GM19452 (cell line): ENCODE data around the gene RAB11FIP4.

Experiments used
- ATAC-seq: cut with Tn5 transposase; IDR thresholded peaks from one replicate; pipeline ENCODE4 v1.9.1; 2021; ENCODE audit not compliant: unreplicated experiment

RAB11FIP4 gene

GRCh38 chr17:31537565-31538011 lies 146.1 kb downstream of the RAB11FIP4 start:
- no peak for ATAC-seq

- no peak for ATAC-seq
Observed at GRCh38 chr17:31538080-31538762, 146.7 kb downstream of the RAB11FIP4 start.

- ATAC-seq, result no peak
Observed at GRCh38 chr17:31540602-31541307, 149.3 kb downstream of the RAB11FIP4 start.

DNA sequence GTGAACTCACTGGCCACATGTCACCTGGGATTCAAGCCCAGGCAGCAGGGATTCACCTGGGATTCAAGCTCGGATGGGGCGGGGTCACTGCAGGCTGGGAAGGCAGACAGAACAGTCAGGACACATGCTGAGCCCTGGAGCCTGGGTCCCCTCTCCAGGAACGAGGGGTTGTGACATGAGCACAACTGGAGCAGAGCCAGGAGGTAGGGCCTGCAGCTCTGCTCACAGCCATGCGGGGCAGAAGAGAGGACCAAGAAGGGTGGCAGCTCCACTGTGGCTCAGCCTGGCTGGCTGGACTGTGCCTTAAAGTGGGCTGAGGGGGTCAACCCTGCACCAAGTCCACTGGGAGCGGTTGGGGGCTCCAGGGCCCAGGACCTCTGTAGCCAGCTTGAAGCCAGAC lies 150.1 kb downstream of the RAB11FIP4 start:
- no peak for ATAC-seq

GRCh38 chr17:31544186-31544585 lies 152.7 kb downstream of the RAB11FIP4 start:
- ATAC-seq, result no peak

DNA sequence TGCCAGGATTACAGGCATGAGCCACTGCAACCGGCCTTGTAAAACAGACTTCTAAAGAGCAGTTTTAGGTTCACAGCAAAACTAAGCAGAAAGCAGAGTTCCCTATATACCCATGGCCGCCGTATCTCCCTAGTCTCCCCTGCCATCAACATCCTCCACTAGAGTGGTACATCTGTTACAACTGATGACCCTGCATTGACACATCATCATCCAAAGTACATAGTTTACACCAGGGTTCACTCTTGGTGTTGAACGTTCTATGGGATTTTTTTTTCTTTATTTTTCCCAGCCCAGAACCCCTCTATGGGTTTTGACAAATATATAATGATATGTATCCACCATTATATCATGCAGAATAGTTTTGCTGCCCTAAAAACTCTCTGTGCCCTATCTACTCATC lies 155.2 kb downstream of the RAB11FIP4 start:
- ATAC-seq, result no peak

GRCh38 chr17:31548709-31549108 lies 157.2 kb downstream of the RAB11FIP4 start:
- ATAC-seq, result no peak

DNA sequence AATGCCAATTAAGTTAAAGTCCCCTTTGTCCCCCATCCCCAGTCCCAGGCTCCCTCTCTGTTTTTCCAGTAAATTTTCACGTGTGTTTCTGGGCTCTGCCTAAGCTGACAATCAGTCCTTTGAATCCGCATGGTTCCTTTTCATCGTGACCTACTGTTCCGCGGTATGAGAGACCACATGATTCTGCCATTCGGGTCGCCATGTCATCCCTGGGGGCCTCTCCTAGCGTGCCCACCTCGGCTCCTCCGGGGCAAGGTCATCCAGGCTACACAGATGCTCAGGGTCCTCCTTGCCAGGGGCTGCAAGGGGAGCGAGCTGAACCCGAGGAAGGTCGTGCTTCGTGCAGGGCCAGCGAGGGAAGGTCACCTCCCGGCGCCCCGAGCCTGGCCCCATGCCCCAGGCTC lies 157.6 kb downstream of the RAB11FIP4 start:
- ATAC-seq, result peak; percentile 18

DNA sequence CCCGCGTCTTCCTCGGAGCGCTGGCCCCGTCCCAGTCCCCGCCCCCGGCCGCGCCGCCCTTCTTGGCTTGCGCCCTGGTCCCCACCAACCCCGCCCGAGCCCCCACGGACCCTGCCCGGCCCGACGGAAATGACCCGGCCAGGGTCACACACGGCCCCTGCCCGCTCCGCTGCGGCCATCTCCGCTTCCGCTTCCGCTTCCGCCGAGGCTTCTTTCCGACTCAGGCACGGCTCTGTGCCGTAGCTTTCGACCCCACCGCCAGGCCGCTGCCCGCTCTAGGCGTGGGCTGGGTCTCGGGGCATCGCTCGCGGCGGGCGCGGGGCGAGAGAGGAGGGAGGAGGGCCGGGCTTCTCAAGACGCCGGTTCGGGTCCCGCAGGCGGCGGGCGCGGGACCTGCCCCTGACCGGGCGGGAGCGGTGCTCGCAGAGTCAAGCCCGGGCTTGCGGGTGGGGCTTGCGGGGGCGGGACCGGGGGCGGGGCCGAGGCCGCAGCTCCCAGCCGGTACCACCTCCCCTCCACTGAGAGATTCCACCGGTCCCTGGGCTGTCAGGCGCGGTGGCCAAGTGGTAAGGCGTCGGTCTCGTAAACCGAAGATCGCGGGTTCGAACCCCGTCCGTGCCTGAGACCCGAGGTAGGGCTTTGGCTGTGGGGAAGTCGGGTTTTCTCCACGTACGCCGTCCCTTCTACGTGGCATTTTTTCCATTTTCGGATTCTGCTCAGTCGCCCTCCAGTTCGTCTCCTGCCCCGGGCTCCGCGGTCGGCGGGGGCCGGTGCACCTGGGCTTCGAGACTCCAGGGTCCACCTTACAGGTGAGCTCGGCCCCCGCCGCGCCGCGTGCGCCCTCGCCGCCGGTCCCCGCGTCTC lies 158.3 kb downstream of the RAB11FIP4 start:
- peak; percentile 79 for ATAC-seq

DNA sequence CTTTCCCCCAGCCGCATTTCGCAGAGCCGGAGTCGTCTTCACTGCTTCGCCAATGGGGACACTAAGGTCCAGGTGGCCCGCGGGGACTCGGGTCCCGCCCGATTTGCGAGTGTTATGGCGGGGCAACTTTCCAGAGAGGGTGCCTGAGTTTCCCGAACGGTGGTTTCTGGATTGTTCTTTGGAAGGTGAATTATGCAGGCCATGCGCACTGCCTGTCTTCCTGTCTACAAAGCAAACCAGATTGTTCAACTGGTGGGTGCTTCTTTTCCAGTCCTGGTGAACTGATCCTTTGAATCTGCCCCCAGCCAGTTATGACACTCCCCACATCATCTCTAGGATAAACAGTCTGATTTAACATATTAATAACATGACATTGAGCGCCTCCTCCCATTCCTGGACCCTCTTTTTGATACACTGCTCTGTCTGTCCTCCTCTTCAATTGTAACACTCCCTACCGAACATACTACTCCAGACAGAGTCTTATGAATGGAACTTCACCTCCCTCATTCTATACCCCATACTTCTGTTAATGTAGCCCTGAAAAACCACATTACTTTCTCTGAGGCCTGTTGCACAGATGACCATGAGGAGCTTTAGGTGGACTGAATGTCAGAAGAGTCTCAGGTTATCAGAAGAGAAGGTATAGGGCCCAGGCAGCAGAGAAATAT lies 159.0 kb downstream of the RAB11FIP4 start:
- no peak for ATAC-seq

GRCh38 chr17:31552568-31552967 lies 161.1 kb downstream of the RAB11FIP4 start:
- ATAC-seq, result no peak

DNA sequence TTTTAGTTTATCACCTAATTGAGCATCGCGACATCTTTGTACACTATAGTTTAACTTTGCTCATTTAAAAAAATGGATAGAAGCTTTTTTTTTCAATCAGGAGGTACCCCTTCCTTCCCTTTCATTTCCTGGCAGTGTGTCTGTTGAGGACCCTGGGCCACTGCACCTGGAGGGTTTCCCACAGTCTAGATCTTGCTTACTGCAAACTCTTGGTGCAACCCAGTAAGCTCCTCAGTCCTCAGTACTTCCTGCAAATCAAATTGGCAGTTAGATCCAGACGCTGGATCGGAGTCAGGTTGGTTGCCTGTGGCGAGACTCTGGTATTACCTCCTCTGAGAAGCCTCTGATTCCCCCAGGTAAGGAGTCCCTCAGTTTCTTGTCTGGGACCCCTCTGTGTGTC lies 162.0 kb downstream of the RAB11FIP4 start:
- no peak for ATAC-seq

GRCh38 chr17:31554930-31555329 lies 163.5 kb downstream of the RAB11FIP4 start:
- no peak for ATAC-seq

- no peak for ATAC-seq
Observed at GRCh38 chr17:31556969-31557645, 165.6 kb downstream of the RAB11FIP4 start.

- peak; percentile 63 for ATAC-seq
Observed at GRCh38 chr17:31558748-31559583, 167.5 kb downstream of the RAB11FIP4 start.

DNA sequence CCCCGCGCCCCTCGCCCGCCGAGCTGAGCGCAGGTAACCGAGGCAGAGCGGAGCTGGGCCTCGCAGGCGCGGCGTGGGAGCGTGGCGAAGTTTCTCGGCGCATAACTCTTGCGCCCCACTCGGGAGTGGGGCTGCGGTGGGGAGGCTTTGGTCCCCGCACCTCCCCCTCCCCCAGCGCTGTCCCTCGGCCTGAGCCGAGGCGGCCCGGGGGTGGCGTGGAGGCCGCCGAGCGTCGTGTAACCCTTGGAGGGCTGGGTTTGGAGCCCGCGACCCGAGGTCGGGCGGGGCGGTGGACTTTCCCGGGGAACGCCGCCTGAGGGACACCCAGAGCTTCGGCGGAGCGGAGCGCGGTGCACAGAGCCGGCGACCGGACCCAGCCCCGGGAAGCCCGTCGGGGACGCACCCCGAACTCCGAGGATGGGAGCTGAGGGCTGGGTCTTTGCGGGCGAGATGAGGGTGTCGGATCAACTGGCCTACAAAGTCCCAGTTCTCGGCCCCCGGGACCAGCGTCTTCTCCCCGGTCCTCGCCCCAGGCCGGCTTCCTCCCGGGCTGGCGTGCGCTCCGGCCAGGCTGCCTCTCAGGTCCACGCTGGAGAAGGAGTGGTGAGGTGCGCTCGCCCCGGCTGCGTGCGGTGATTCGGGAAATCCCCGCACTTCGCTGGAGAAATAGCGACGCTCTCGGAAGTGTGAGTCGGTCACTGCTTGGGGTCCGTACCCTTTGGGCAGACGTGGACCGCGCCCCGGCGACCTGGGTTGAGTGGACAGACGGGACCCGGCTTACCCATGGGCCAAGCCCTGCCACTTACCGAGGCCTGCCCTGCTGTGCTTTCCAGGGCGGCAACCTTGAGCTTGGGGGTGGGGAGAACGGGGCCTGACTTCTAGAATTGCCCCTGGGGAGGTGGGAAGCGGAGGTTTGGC lies 168.4 kb downstream of the RAB11FIP4 start:
- no peak for ATAC-seq

- no peak for ATAC-seq
Observed at GRCh38 chr17:31560616-31561235, 169.3 kb downstream of the RAB11FIP4 start.
